Chondrocyte (in vitro differentiated cells): Measurements from ENCODE around the gene FBXO3. TPM values are rescaled to one million over a fixed set of nuclear protein-coding genes. Genes with fewer than 3 reads are reported as not detected.
A peak's percentile ranks its signal among the peaks of the same experiment; 100 is the strongest.

Experiments used
- DNase-seq: peaks from one replicate; pipeline ENCODE4 v3.0.0; 2021; ENCODE audit warnings: mixed read lengths, low spot score
- H3K27ac Mint-ChIP-seq: one replicate; pipeline ENCODE4 v1.8.0; 2021; ENCODE audit warnings: mild to moderate bottlenecking, moderate library complexity, mixed read lengths; ENCODE audit not compliant: unreplicated experiment
- H3K27me3 Mint-ChIP-seq: 2 replicates; pipeline ENCODE4 v1.8.0; 2021; ENCODE audit warnings: low read depth, mixed read lengths
- H3K36me3 Mint-ChIP-seq: 2 replicates; pipeline ENCODE4 v1.8.0; 2021; ENCODE audit warnings: low read depth, mixed read lengths
- H3K4me1 Mint-ChIP-seq: 2 replicates; pipeline ENCODE4 v1.8.0; 2021; ENCODE audit warnings: low read depth, mild to moderate bottlenecking, mixed read lengths
- H3K4me3 Mint-ChIP-seq: one replicate; pipeline ENCODE4 v1.8.0; 2021; ENCODE audit warnings: mild to moderate bottlenecking, moderate library complexity, mixed read lengths; ENCODE audit not compliant: unreplicated experiment
- H3K9me3 Mint-ChIP-seq: 2 replicates; pipeline ENCODE4 v1.8.0; 2021; ENCODE audit warnings: low read depth, mixed read lengths
- CTCF ChIP-seq: fragments of 200-600 bp; sonication (generic); IDR thresholded peaks from 2 replicates; pipeline ENCODE4 v1.5.0; 2021; ENCODE audit warnings: antibody characterized with exemption, mild to moderate bottlenecking, moderate library complexity
- total RNA-seq: library from RNA; stranded (reverse); gene quantifications from 3 replicates; pipeline ENCODE4 v1.2.1, GENCODE V29; 2021

The FBXO3 gene
- total RNA-seq, 1 donor from 2014 or later = 22.0 TPM

GRCh38 chr11:33721426-33721825, 52.9 kb downstream of the FBXO3 start:
- peak overlapping the region; percentile 99 for H3K27ac Mint-ChIP-seq
- no peak for DNase-seq
- no peak for TF ChIP-seq CTCF
- peaks cover 25% of the 10 kb centered on the region for H3K36me3 Mint-ChIP-seq
- peak overlapping the region; percentile 3 for H3K4me3 Mint-ChIP-seq
- H3K4me1 Mint-ChIP-seq = peaks cover 68% of the 10 kb centered on the region
- H3K9me3 Mint-ChIP-seq = no peaks in the 10 kb centered on the region
- H3K27me3 Mint-ChIP-seq = no peaks in the 10 kb centered on the region

- Mint-ChIP-seq H3K4me1 (peaks cover 59% of the 10 kb centered on the region), H3K36me3 (peaks cover 28% of the 10 kb centered on the region), H3K4me3 (no peak overlapping the region), H3K27ac (peak overlapping the region; percentile 41), H3K27me3 (no peaks in the 10 kb centered on the region), H3K9me3 (no peaks in the 10 kb centered on the region)
- no peak for DNase-seq
- TF ChIP-seq CTCF = no peak
Observed at GRCh38 chr11:33719587-33719986, 54.7 kb downstream of the FBXO3 start.

GRCh38 chr11:33718440-33718839, 55.9 kb downstream of the FBXO3 start:
- Mint-ChIP-seq H3K27ac (no peak overlapping the region), H3K9me3 (no peaks in the 10 kb centered on the region), H3K4me1 (peaks cover 48% of the 10 kb centered on the region), H3K4me3 (no peak overlapping the region), H3K36me3 (peaks cover 33% of the 10 kb centered on the region), H3K27me3 (no peaks in the 10 kb centered on the region)
- no peak for DNase-seq
- TF ChIP-seq CTCF = no peak

GRCh38 chr11:33716243-33716642, 58.1 kb downstream of the FBXO3 start:
- Mint-ChIP-seq H3K27me3 (no peaks in the 10 kb centered on the region), H3K4me3 (no peak overlapping the region), H3K4me1 (peaks cover 29% of the 10 kb centered on the region), H3K9me3 (no peaks in the 10 kb centered on the region), H3K27ac (no peak overlapping the region), H3K36me3 (peaks cover 32% of the 10 kb centered on the region)
- TF ChIP-seq CTCF = peak; percentile 74
- DNase-seq = no peak

GRCh38 chr11:33713856-33714398, 60.4 kb downstream of the FBXO3 start:
- Mint-ChIP-seq H3K27ac (no peak overlapping the region), H3K36me3 (peaks cover 32% of the 10 kb centered on the region), H3K4me3 (no peak overlapping the region), H3K4me1 (peaks cover 19% of the 10 kb centered on the region), H3K9me3 (no peaks in the 10 kb centered on the region), H3K27me3 (no peaks in the 10 kb centered on the region)
- DNase-seq = no peak
- TF ChIP-seq CTCF = no peak
